Pancreas (tissue), 10 donors: ENCODE results near the gene CCND2. TPM values are rescaled to one million over a fixed set of nuclear protein-coding genes. Genes with fewer than 3 reads are reported as not detected.

Experiments
- ATAC-seq, 4 donors: fragments of 200-7000 bp; cut with Tn5 transposase; one replicate each; pipeline versions ENCODE4 v1.8.0 to v1.9.1; 2020; ENCODE audit warnings: mild to moderate bottlenecking in 4 of 4, moderate library complexity in 4 of 4
- DNase-seq, 6 donors: peaks; one replicate each; pipeline ENCODE4 v3.0.0-alpha.2; 2020
- FAIRE-seq: peaks from 2 replicates; lab custom pipeline; 2012; peaks lifted over from hg19 to GRCh38; lab: Jason Lieb, UNC
- H3K27ac ChIP-seq, 4 donors: fragments of 200-600 bp; sonication (generic); 1 replicate in 3 of 4; 2 replicates in 1 of 4; pipeline versions ENCODE4 v1.5.0 to v1.8.0; 2020
- H3K27me3 ChIP-seq, 4 donors: fragments of 200-600 bp; one replicate each; pipeline ENCODE4 v1.8.0; 2021
- H3K36me3 ChIP-seq, 3 donors: fragments of 200-600 bp; sonication (generic) in 1 of 3; one replicate each; pipeline versions ENCODE4 v1.5.0 to v1.8.0; 2020 to 2021
- H3K4me1 ChIP-seq, 3 donors: fragments of 200-600 bp; one replicate each; pipeline ENCODE4 v1.8.0; 2021
- H3K4me3 ChIP-seq, 4 donors: fragments of 200-600 bp; sonication (generic) in 2 of 4; one replicate each; pipeline versions ENCODE4 v1.5.0 to v1.8.0; 2020 to 2021
- H3K9me3 ChIP-seq, 4 donors: fragments of 200-600 bp; one replicate each; pipeline ENCODE4 v1.8.0; 2021
- WGBS, 2 donors: extraction: QIAGEN DNeasy Blood & Tissue Kit; methylation state at CpG; one replicate each; pipeline ENCODE4 v1.1.7; 2013; 5-methylcytosine and 5-hydroxymethylcytosine counted together
- intact Hi-C, 3 donors: fragments of 100-400 bp; cut with DNase I; formaldehyde crosslinking; loops; one replicate each; pipeline versions ENCODE4 v1.11.1 to v1.14.2; 2022
- polyA plus RNA-seq, 2 donors: library from polyadenylated mRNA; stranded (reverse); fragments of 200-250 nt; gene quantifications; one replicate each; pipeline ENCODE4 v1.2.3, GENCODE V29; 2013
- total RNA-seq, 6 donors: library from RNA; stranded (reverse); fragmentation: NEBNext Ultra II Directional in 4 of 6; extraction: Animal tissue kit (Norgen Biotek cat#: 25700) in 4 of 6; gene quantifications; one replicate each; pipeline versions ENCODE4 v1.2.1 to v1.2.4, GENCODE V29; 2021 to 2023
- TF ChIP-seq, protein P1 (sequence below), 4 donors: fragments of 200-600 bp; sonication (generic) in 3 of 4; IDR thresholded peaks; one replicate each; pipeline versions ENCODE4 v1.5.0 to v1.8.0; 2021; ENCODE audit warnings: antibody characterized with exemption in 4 of 4
- donor health status: healthy with polysubstance abuse.
- donor health status: DM: no; HTN: no; CAD: no; lungs with moderate emphysema.
- donor health status: DM: no; HTN: no; CAD: no.
- donor health status: control.
- donor health status: control.
- donor health status: Bipolar disorder and iron deficiency.
- donor health status: DM: yes; HTN: yes; CAD: no.
- donor health status: DM: no; HTN: no; CAD: no.
- donor health status: DM: no; HTN: no; CAD: no.
- donor health status: DM: yes; HTN: yes; CAD: no.

The CCND2 gene
- total and polyA plus RNA-seq, 8 donors, result 6.3 to 75.6 (median 59.7) TPM

DNA sequence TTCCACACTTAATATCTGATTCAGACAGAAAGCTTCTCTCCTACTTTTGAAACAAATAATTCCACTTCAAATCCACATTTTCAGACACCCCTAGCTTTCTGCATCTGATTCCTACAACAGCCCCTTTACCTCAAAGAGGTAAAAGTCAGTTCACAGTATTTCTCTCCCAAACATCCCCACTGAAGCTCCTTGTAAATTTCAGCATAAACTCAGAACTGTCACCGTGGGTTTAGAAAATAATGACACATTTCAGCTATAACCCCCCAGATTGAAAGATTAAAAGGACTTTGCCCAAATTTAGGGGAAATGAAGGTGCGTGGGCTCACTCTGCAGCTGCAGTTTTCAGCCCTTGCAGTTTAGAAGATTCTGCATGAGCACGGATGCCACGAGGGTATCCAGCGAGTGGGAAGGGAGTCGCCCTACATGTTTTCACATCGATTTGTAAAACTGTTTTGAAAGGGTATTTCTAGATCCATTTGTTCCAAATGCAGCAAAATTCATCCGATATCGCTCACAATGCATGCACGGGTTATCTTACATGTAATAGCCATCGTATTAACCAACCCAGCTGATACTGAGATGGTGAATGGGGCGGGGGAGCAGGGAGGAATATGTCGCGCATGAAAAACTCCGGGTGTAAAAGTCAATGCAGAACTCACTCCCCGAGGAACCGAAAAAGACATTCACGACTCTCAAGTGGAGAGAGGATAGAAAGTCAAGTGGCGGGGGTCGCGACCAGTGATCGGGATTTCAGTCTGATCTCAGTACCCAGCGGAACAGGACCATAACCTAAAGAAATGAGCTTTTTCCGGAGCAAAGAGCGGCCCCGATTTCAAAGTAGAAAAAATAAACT, 5.0 kb upstream of the CCND2 start:
- Histone ChIP-seq H3K4me1 (peaks cover 9 to 19% (median 10%) of the 10 kb centered on the region in 3 donors), H3K27ac (peak overlapping the region in 3 of 4 donors; percentile 16 to 71 (median 70)), H3K27me3 (peaks cover 0 to 18% (median 0%) of the 10 kb centered on the region in 4 donors), H3K9me3 (no peaks in the 10 kb centered on the region), H3K4me3 (peak overlapping the region; percentile 19 to 81 (median 50)), H3K36me3 (no peaks in the 10 kb centered on the region)
- intact Hi-C loops, result no loop called here
- no peak for FAIRE-seq
- no peak for DNase-seq
- TF ChIP-seq, protein P1, sequence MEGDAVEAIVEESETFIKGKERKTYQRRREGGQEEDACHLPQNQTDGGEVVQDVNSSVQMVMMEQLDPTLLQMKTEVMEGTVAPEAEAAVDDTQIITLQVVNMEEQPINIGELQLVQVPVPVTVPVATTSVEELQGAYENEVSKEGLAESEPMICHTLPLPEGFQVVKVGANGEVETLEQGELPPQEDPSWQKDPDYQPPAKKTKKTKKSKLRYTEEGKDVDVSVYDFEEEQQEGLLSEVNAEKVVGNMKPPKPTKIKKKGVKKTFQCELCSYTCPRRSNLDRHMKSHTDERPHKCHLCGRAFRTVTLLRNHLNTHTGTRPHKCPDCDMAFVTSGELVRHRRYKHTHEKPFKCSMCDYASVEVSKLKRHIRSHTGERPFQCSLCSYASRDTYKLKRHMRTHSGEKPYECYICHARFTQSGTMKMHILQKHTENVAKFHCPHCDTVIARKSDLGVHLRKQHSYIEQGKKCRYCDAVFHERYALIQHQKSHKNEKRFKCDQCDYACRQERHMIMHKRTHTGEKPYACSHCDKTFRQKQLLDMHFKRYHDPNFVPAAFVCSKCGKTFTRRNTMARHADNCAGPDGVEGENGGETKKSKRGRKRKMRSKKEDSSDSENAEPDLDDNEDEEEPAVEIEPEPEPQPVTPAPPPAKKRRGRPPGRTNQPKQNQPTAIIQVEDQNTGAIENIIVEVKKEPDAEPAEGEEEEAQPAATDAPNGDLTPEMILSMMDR (IDR thresholded peaks at IDR 0.05), result no peak
- ATAC-seq, result no peak
- WGBS, 2 donors, result 14 to 18% methylated on average over 26 of the region's 26 CpGs

DNA sequence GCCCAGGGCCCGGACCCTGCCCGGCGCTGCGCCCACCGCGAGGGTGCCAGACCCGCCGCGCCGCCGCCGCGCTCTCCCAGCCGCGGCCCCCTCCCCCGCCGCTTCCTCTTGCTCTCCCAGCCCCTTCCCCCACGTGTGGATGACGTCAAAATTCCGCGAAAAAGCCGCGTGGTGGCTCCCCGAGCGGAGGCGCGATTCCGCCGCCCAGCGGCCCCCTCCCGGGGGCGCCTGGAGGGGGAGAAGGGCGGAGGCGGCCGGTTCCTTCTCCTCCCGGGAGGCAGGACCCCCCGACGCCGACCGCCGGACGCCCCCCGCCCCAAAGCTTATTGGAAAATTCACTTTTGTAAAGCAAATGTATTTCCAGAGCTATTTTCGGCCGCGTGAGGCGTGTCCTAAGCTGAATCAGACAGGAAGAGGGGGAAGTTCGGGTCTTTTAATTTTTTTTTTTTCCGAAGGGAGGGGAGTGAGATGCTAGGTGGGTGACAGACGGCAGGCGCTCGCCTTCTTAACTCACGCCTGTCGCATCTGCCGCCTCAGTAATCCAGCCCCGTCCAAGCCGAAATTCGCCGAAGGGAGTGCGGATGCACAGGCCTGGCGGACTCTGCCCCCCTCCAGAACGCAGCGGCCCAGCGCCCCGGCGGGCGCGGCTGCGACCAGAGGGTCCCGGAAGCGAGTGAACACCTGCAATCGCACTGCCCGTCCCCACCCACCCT, 4.1 kb upstream of the CCND2 start:
- no peaks in the 10 kb centered on the region for H3K9me3 ChIP-seq
- peak in 5 of 6 donors; percentile 66 to 85 (median 73) for DNase-seq
- WGBS, 2 donors, result 3 to 4% methylated on average over 59 to 73 of the region's 73 CpGs
- FAIRE-seq, result no peak
- H3K36me3 ChIP-seq, result no peaks in the 10 kb centered on the region
- peak overlapping the region; percentile 16 to 71 (median 51) for H3K27ac ChIP-seq
- H3K4me1 ChIP-seq, result peaks cover 9 to 19% (median 10%) of the 10 kb centered on the region in 3 donors
- ATAC-seq, result peak; percentile 10 to 26 (median 20)
- intact Hi-C loops, result no loop called here
- TF ChIP-seq, protein P1 (IDR thresholded peaks at IDR 0.05), result no peak
- peak overlapping the region; percentile 19 to 81 (median 50) for H3K4me3 ChIP-seq
- peaks cover 0 to 18% (median 0%) of the 10 kb centered on the region in 4 donors for H3K27me3 ChIP-seq

GRCh38 chr12:4270016-4270830, 3.3 kb upstream of the CCND2 start:
- DNase-seq (no peak), FAIRE-seq (no peak), ATAC-seq (no peak)
- WGBS, 2 donors, result 8 to 11% methylated on average over 39 of the region's 39 CpGs
- Histone ChIP-seq H3K27ac (peak overlapping the region in 2 of 4 donors; percentile 70 to 71), H3K9me3 (no peaks in the 10 kb centered on the region), H3K27me3 (peaks cover 0 to 18% (median 0%) of the 10 kb centered on the region in 4 donors), H3K36me3 (no peaks in the 10 kb centered on the region), H3K4me3 (peak overlapping the region; percentile 19 to 81 (median 50)), H3K4me1 (peaks cover 9 to 19% (median 10%) of the 10 kb centered on the region in 3 donors)
- intact Hi-C loops, result loop anchor here in 1 of 3 donors (10.0 kb wide), 2 partner anchors 275 to 385 kb away; no protein-coding TSS in a partner anchor
- TF ChIP-seq, protein P1 (IDR thresholded peaks at IDR 0.05), result no peak

- peaks cover 0 to 18% (median 0%) of the 10 kb centered on the region in 4 donors for H3K27me3 ChIP-seq
- H3K27ac ChIP-seq, result peak overlapping the region in 3 of 4 donors; percentile 27 to 71 (median 59)
- peak in 5 of 6 donors; percentile 21 to 71 (median 48) for DNase-seq
- TF ChIP-seq, protein P1 (IDR thresholded peaks at IDR 0.05), result no peak
- intact Hi-C loops, result loop anchor here in 1 of 3 donors (10.0 kb wide), 2 partner anchors 276 to 386 kb away; no protein-coding TSS in a partner anchor
- H3K4me3 ChIP-seq, result peak overlapping the region; percentile 5 to 81 (median 42)
- H3K4me1 ChIP-seq, result peaks cover 9 to 19% (median 10%) of the 10 kb centered on the region in 3 donors
- WGBS, 2 donors, result 2% methylated on average over 48 to 52 of the region's 52 CpGs
- peak in 2 of 4 donors; percentile 4 to 7 for ATAC-seq
- no peaks in the 10 kb centered on the region for H3K36me3 ChIP-seq
- FAIRE-seq, result no peak
- H3K9me3 ChIP-seq, result no peaks in the 10 kb centered on the region
Observed at GRCh38 chr12:4270831-4271716, 2.5 kb upstream of the CCND2 start.
